ENCODE measurements around the gene ALOX5.
"Not testable (repeated sequence)": the region's sequence is repeated elsewhere in the genome, so short reads cannot be mapped to it uniquely, and the experiment has no call there.

The ALOX5 gene

DNA sequence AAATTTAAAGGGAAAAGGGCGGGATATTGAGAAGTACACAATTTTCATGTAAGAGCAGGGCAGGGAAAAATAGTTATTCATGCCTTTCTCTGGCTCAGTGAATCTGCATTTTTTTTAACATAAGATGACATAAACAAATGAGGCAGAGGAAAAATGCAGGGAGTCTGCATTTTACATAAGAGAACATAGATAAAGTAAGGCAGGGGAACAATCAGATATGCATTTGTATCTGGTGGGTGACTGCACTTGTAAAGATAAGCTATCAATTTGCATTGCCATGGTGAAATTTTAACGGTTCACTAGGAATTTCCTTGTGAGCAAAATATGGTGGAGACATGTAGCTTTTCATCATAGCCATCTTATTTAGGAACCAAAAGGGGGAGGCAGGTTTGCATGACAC, 33.5 kb downstream of the ALOX5 start:
- DNase-seq = no peak

DNA sequence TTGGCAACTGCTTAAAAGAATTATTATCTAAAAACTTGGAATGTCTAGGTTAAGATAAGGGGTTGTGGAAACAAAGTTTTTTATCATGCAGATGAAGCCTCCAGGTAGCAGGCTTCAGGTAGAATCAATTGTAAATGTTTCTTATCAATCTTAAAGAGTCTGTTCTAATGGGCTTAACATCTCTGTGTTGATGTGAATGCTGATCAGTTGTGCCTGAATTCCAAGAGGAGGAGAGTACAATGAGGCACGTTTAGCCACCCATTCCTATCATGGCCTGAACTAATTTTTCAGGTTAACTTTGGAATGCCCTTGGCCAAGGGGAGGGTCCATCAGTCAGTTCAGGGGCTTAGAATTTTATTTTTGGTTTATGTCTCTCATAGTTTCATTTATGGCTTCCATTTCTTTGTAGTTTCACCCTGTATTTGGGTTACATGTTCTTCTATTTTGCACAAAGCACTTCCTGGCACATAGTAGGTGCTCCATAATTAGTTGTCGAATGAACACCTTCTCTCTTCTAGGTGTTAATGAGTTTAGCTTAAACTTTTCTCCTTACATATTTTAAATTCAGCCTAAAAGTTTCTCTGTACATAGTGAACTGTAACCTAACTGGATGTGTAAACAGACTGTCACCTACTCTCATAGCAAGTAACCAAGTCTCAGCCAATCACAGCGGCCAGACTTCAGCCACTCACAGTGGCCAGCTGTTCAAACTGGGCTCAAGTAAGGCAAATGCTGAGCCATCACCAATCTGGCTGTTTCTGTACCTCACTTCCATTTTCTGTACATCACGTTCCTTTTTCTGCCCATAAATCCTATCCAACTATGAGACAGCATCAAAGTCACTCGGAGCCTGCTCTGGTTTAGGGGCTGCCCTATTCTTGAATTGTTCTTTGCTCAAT, 34.7 kb downstream of the ALOX5 start:
- peak; percentile 22 for DNase-seq

DNA sequence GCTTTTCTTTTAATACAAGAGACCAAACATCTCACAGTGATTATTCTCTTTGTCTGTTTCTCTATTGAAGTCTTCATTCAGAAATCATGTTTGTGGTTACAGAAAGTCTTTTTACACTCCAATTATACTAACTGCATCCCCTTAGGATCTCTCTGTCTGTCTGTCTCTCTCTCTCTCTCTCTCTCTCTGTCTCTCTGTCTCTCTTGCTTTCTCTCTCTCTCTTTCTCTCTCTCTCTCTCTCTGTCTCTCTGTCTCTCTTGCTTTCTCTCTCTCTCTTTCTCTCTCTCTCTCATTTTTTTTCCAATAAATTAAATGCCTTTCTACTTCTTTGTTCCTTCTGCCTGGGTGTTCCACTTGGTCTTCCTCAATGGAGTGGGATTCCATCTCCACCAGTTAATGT, 35.3 kb downstream of the ALOX5 start:
- DNase-seq = not testable (repeated sequence)

DNA sequence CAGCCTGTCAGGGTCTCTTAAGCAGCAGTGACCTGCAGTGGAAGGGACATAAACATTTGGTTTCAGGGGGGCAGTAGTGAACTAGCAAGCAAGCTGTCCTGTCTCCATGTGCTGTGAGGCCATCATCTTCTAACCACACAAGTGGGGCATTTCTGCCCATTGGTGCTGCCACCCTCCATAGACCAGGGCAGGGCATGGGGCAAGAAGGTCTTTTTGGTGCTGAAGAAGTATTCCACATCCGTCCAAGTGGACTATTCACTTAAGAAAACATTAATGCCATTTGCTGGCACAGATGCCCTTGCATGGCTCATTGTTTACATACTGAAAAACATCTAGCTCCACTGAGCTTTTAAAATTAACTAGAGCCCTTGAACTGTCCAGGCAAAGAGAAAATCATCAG, 35.8 kb downstream of the ALOX5 start:
- DNase-seq = no peak

DNA sequence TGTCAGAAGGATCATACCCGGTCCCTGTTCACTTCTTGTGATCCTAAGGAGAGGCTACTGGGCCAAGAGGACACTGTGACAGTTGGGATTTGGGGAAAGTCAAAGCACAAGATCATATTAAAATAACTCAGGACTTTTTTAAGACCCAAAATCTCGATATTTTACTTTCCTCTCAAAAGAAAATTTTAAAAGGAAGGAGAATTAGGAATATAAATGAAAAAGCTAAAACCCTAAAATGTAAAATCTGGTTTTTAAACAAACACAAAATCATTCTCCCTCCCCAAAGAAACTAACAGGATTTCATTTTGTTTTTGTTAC, 36.4 kb downstream of the ALOX5 start:
- no peak for DNase-seq

DNA sequence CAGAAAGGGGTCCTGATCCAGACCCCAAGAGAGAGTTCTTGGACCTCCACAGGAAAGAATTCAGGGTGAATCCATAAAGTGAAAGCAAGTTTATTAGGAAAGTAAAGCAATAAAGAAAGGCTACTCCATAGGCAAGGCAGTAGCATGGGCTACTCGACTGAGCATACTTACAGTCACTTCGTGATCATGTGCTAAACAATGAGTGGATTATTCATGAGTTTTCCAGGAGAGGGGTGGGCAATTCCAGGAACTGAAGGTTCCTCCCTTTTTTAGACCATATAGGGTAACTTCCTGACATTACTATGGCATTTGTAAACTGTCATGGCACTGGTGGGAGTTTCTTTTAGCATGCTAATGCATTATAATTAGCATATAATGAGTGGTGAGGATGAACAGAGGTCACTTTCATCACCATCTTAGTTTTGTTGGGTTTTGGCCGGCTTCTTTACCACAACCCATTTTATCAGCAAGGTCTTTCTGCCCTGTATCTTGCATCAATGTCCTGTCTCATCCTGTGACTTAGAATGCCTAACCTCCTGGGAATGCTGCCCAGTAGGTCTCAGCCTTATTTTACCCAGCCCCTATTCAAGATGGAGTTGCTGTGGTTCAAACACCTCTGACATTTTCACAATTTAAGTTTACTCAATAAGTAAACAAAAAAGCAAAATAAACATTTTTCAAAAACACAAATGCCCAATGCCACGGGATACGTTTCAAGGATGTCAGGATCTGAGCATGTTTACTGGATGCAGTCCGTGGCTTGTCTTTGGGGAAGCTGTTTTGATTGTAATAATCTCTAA, 37.0 kb downstream of the ALOX5 start:
- DNase-seq = no peak

DNA sequence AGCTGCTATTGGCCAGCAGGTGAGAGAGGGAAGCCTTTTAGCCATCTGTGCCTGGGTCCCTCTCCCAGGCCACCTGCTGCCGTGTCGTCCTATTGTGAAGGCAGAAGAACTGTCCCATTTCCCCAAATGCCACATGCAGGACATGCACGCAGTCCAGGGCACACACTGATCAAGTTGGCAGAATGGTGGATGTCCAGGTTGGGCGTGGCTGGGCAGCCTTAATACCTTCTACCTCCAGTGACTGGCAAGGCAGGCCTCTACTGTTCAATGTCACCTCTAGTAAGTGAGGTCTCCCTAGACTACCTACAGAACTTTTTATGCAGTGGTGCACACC, 37.6 kb downstream of the ALOX5 start:
- DNase-seq = no peak

DNA sequence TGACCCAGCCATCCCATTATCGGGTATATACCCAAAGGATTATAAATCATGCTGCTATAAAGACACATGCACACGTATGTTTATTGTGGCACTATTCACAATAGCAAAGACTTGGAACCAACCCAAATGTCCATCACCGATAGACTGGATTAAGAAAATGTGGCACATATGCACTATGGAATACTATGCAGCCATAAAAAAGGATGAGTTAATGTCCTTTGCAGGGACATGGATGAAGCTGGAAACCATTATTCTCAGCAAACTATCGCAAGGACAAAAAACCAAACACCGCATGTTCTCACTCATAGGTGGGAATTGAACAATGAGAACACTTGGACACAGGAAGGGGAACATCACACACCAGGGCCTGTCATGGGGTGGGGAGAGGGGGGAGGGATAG, 41.0 kb downstream of the ALOX5 start:
- DNase-seq = not testable (repeated sequence)

DNA sequence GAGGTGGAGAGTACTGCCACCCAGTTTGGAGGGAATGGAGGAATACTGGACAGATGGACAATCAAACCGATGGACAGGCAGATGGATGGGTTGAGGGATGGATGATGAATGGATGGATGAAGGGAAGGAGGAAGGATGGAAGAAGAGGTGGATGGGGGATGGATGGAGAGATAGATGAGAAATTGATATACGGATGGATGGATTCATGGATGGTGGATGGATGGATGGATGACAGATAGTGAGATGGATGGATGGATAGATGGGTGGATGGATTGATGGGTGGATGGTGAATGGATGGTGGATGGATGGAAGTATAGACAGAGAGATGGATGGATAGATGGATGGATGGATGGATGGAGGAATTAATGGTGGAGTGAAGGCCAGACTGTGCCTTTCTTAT, 42.6 kb downstream of the ALOX5 start:
- DNase-seq = no peak

DNA sequence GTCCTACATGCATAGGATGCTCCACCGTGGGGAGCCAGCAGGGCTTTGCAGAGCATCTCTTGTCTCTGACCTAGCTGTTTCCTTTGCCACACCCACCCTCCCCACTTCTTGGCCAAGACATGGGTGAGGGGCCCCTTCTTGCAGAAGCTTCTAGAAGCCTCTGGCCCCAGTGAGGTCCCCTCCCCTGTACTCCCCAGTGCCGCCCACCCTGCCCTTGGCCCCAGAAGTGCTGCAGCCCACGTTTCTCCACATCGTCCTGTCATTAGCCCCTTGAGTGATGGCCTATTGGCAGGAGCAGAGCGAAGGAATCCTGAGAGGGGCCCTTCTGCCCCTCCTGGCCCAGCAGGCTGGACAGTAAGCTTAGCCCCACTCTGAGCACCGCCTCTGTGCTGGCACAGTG, 43.7 kb downstream of the ALOX5 start:
- DNase-seq = no peak

DNA sequence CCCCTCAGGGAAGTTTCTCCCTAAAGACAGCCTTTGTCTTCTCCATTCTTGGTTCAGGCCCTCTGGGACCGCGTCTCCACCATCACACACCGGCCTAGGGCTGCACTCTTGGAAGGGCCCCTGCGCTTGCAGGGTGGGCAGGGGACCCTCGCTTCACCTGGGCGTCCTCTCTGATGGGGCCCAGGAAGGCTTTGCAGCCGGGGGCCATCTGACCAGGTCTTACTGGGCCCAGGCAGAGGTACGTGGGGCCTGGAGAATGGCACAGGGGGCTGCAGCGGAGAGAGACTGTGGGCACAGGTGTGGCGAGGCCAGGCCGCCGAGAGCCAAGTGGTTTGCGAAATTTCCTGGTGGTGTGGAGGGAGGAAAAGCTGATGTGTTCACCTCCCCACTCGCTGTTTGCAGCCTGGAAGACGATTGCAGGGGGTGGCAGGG, 44.4 kb downstream of the ALOX5 start:
- DNase-seq = no peak

DNA sequence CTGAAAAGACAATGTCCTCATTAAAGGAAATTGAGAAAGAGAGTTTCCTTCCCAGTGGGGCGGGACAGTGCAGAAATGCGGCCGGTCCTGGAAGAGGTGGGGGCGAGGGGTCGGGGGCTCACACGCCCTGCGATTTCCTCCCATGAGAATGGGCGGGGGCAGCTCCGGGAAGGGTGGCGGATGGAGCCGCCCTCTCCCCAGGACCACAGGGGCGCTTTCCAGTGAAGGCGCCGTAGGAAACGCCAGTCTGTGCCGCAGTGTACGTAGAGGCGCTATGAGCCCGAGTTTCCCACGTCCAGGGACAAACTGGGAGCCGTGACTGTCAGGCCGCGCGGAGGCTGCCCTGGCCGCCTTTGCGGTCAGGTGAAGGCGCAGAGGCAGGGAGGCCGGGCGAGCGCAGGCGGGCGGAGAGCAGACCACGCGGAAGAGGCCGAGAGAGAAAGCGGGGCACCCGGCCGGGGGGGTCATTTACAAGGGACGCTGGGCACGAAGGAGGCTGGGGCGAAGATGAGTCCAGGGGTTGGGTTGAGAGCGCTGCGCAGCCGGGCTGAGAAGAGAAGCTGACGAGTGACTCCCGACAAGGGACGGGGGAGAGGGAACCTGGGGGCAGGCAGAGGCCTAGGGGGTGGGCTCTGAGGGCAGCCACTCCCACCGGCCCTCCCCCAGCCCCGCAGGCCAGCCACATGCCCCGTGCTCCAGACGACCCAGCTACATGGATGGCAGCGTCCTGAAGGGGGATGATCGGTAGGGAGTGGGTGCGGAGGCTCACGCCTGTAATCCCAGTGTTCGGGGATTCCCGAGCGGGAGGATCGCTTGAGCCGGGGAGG, 45.0 kb downstream of the ALOX5 start:
- DNase-seq = peak; percentile 40

DNA sequence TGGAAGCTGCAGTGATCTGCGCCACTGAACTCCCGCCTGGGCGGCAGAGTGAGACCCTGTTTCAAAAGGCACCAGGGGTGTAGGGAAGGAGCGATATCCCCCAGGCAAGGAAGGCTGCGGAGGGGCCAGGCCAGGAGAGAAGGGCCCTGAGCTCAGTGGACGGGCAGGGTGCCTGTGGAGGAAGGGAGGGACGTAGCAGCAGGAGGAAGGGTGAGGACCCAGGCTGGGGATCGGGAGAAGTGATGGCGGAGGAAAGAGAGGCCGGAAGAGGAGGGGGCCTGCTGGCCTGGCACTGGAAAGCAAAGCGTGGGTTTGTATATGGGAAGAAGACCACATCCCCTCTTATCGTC, 45.6 kb downstream of the ALOX5 start:
- DNase-seq = peak; percentile 32

DNA sequence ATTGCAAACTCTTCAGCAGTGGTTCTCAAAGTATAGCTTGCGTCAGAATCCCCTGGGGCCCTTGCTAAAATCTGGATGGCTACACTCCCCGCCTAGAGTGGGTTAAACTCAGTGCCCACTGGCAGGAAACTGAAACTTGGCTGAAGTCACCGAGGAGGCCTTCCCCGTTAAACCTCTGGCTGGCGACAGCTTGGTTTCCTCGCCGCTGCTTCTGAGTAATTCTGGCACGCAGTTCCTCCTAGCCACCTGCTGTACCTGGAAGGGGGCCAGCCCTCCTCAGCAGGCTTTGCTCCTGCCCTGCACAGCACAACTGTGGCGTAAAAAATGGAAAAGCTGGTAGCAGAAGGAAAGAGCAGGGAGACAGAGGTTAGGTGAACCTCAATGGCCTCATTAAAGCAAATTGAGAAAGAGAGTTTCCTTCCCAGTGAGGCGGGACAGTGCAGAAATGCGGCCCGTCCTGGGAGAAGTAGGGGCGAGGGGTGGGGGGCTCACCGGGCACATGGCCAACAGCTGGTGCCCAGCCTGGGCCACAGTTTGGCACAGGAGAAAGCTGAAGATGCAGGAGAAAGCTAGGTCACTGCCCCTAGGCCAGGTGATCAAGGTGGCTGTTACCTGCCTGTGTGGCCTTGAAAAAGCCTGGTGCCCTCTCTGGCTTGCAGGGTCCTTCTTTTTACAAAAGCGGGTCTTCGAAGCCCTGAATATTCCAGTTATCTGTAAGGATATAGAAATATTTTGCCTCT, 46.6 kb downstream of the ALOX5 start:
- peak; percentile 66 for DNase-seq

DNA sequence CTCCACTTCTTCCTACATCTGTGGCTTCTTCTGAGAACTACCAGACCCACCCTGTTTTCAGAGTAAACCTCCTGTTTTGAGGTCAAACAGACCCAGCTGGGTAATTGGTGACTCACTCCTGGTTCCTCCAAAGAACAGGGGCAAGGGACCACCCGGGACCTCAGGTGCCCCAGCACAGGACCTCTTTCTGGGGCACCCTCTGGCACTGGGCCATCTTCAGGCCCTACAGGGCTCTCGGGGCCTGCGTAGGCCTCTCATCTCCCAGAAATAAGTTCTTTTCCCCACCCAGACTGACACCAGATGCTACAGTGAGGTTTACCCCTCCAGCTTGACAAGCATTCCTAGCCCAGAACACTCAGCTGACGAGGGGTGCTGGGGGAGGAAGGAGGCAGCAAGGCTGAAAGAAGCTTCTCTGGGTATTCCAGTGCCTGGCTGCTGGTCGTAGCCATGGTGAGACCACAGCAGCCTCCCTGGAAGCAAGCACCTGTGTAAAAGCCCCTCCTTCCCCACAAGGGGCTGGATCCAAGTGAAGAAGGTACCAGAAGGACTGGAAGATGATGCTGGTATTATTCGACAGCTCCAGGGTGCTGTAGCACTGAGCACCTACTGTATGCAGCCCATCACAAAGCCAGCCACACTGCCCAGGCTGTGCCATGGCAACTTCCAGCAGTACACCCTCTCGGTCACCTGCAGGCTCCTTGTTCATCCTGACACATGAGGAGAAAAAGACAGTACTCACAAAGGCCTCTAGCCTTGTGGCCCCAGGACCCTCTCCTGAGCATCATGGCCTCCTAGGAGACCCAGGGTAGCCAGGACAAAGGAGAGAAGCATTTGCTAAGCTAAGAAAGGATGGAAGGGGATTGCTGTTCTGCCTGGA, 47.4 kb downstream of the ALOX5 start:
- DNase-seq = no peak

DNA sequence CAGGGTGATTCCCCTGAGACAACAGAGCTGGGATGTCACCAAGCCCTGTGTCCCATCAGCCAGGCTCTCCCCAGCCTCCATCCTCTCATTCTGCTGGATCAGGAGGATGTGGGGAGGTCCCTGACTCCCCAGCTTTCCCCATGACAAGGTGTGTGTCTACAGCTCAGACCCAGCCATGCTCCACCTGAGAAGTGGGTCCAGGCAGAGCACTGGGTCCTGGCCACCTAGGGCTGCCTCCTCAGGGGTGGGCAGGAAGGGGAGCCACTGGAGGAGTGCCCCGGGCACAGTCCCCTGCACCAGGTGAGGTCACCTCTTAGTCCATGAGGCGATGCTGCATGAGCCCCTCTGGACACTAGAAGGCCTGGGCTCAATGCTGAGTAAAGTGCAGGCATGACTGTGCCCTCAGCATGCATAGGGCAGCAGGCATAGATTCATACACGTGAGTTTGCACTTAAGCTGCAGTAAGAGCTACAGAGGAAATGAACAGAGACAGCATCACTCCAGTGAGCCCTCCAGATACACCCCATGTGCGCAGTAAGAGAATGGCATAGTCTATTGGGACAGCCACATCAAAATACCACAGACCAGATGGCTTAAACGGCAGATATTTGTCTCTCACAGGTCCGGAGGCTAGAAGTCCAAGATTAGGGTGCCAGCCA, 48.3 kb downstream of the ALOX5 start:
- DNase-seq = no peak

DNA sequence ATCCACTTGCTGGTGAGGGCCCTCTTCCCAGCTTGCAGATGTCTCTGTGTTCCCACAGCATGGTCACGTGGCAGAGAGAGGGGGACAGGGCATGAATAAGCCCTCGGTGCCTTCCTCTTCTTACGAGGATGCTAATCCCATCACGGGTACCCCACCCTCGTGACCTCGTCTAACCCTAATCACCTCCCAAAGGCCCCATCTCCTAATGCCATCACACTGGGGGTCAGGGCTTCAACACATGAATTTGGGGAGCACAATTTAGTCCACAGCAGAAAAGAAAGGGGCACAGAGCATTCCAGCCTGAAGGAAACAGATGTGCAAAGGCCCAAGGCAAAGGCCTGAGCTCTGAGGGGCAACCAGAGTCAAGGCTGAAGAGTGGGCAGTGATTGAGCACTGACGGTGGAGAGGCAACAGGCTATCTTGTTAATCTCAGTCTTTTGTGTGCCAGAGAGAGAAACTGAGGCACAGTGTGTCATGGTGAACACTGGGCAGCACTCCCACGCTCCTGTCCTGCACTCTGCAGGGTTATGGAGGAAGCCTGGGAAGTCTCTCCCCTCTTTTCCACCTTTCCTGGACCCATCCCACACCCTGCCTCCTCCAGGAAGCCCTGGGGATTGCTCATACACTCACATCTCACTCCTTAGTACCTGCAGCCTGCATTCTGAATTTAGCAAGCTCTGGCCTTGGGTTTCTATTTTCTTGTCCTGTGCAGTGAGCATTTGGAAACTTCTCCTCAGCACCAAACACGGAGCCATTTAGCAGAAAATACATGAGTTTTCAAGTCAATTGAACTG, 49.0 kb downstream of the ALOX5 start:
- DNase-seq = no peak

DNA sequence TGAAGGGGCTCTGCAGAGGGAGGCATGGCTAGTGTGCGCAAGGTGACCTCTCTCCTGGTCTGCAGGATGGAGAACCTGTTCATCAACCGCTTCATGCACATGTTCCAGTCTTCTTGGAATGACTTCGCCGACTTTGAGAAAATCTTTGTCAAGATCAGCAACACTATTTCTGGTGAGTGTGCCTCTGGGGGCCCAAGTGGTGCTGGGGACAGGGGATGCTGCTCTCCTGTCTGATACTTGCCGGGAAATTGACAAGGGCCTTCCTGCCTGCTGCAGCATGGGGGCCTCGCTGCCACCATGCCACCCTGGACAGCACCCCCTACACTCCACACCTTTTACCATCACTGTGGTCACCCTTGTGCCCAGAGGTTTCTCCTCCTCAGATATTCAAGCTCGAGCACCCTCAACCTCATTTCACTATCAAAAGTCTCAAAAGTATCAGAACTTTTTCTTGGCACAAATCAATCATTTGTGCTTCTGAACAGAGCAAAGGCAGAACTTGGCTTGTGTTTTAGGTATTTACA, 50.0 kb downstream of the ALOX5 start:
- DNase-seq = no peak

DNA sequence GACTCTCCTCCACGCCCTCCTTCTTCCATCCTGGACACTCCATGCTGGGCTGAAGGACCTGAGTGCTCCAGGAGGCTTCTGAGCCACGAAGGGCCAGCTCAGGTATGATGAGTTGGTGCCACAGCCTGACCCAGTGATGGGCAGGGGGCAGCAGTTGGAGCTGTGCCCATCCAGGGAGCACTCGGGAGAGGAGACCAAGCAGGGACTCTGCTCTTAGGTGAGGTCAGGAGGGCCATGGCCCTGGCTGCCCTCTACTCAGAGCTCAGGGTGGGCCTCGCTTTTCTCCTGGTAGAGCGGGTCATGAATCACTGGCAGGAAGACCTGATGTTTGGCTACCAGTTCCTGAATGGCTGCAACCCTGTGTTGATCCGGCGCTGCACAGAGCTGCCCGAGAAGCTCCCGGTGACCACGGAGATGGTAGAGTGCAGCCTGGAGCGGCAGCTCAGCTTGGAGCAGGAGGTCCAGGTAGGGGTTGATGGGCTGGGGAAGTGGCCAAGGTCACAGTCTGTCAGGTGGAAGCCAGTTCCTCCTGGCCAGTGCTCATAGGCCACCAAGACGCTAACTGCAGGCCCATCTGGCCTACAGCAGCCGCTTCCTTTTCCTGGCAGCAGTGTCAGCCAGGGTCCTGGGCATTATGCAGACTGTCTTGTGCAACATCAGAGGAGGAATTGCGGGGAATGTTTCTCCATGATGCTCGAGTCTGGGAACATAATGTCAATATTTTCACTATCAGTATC, 50.8 kb downstream of the ALOX5 start:
- no peak for DNase-seq

Measured in NCI-H510A treated with DMSO at 0.1 percent for 48 hours (cell line).